Thymus (tissue), 11 donors: ENCODE data around the gene LCNL1. TPM values are rescaled to one million over a fixed set of nuclear protein-coding genes. Genes with fewer than 3 reads are reported as not detected.

Source experiments
- DNase-seq, 9 donors: peaks; one replicate each; pipeline ENCODE4 v3.0.0-alpha.2; 2013; ENCODE audit warnings: low spot score in 9 of 9, low read depth in 6 of 9, missing footprints in 1 of 9
- H3K27ac ChIP-seq, 2 donors: one replicate each; pipeline ENCODE4 v1.5.1; 2013; ENCODE audit warnings: control low read depth in 1 of 2, low read depth in 1 of 2, low read length in 1 of 2, mild to moderate bottlenecking in 1 of 2, moderate library complexity in 1 of 2
- H3K27me3 ChIP-seq, 2 donors: one replicate each; pipeline ENCODE4 v1.5.1; 2013; ENCODE audit warnings: low read length in 1 of 2; ENCODE audit not compliant: control insufficient read depth in 2 of 2, insufficient read depth in 1 of 2
- H3K36me3 ChIP-seq, 2 donors: one replicate each; pipeline ENCODE4 v1.5.1; 2013; ENCODE audit warnings: low read length in 1 of 2, mild to moderate bottlenecking in 1 of 2, moderate library complexity in 1 of 2; ENCODE audit not compliant: control insufficient read depth in 2 of 2, insufficient read depth in 2 of 2
- H3K4me1 ChIP-seq, 2 donors: one replicate each; pipeline ENCODE4 v1.5.1; 2013; ENCODE audit warnings: low read length in 2 of 2; ENCODE audit not compliant: control insufficient read depth in 2 of 2, insufficient read depth in 2 of 2
- H3K4me3 ChIP-seq, 2 donors: one replicate each; pipeline ENCODE4 v1.5.1; 2013; ENCODE audit warnings: low read length in 2 of 2, control low read depth in 1 of 2, mild to moderate bottlenecking in 1 of 2
- H3K9me3 ChIP-seq, 2 donors: one replicate each; pipeline ENCODE4 v1.5.1; 2013; ENCODE audit warnings: low read length in 1 of 2, mild to moderate bottlenecking in 1 of 2; ENCODE audit not compliant: control insufficient read depth in 2 of 2, insufficient read depth in 1 of 2
- WGBS: extraction: QIAGEN DNeasy Blood & Tissue Kit; methylation state at CpG from one replicate; pipeline ENCODE4 v1.1.7; 2013; 5-methylcytosine and 5-hydroxymethylcytosine counted together
- polyA plus RNA-seq: library from polyadenylated mRNA; stranded (reverse); fragments of 200-250 nt; gene quantifications from one replicate; pipeline ENCODE4 v1.2.3, GENCODE V29; 2013
- total RNA-seq: library from RNA; stranded (reverse); fragments of 120-200 nt; gene quantifications from one replicate; pipeline ENCODE4 v1.2.4, GENCODE V29; 2013
- donor health status: healthy.

Gene LCNL1
- total and polyA plus RNA-seq, 2 donors, result 0.19 to 5.0 TPM

DNA sequence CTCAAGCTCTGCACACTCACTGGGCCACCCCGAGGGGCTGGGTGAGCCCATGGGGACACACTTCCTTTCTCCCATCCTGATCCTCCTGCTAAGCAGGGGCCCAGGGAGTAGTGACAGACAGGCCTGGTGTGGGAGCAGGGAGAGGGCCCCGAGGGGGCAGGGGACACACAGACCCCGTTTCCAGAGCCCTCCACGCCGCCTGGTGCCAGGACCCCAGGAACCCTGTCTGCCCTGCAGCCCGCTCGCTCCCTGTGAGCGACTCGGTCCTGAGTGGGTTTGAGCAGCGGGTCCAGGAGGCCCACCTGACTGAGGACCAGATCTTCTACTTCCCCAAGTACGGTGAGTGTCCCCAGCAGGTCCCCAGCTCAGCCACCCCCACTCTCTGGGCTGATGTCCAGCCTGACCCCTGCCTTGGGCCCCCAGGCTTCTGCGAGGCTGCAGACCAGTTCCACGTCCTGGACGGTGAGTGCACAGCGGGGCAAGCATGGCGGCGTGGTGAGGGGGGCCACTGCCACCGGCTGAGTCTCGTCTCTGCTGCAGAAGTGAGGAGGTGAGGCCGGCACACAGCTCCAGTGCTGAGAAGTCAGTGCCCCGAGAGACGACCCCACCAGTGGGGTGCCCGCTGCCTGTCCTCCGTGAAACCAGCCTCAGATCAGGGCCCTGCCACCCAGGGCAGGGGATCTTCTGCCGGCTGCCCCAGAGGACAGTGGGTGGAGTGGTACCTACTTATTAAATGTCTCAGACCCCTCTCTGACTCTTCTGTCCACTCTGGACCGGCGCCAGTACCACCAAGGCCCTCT lies 36.4 kb upstream of the LCNL1 start:
- H3K4me1 ChIP-seq, result peaks cover 22 to 48% of the 10 kb centered on the region in 2 donors

DNA sequence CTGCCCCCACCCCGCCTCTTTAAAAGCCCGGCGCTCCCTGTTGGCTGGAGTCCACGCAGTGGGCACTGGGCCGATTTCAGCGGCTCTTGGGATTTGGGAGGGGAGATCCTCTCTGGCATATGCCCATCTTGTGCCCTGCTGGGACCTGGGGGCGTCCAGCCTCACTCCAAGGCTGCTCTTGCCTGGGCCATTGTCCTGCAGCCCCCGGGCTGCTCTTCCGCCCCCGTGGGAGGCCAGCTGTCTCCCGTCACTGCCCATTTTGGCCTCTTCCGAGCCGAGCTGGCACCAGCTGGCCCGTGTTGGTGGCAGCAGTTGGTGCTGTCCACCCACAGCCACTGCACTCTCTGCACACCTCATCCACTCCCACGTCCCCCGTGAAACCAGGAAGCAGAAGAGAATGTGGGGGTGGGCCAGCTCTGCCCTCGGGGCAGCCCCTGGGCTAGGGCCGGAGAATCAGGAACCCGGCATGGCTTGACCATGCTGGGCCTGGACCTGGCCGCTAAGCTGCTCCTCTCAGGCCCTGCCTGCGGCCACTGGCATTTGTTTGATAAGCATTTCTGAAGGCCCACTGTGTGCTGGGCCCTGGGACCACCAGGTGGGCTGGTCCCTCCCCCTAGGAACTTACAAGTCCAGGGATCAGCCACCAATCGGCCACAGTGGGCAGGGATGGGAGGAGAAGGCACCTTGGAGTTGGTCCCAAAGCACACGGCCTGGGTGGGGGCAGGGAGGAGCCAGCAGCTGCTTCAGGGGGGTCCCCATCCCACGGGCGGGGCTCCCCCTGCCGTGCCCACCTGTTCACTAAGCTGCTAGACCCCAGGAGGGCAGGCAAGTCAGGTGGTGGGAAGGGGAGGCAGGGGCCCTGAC lies 35.5 kb upstream of the LCNL1 start:
- peaks cover 0 to under 1% of the 10 kb centered on the region in 2 donors for H3K9me3 ChIP-seq
- no peak for DNase-seq
- H3K4me1 ChIP-seq, result peaks cover 22 to 56% of the 10 kb centered on the region in 2 donors
- no peaks in the 10 kb centered on the region for H3K27me3 ChIP-seq
- no peak overlapping the region for H3K4me3 ChIP-seq
- WGBS, result 89% methylated on average over 26 of the region's 26 CpGs
- H3K27ac ChIP-seq, result no peak overlapping the region
- peaks cover 7 to 12% of the 10 kb centered on the region in 2 donors for H3K36me3 ChIP-seq

More for the DNA sequence above, 36.4 kb upstream of the LCNL1 start:
- WGBS, result 92% methylated on average over 27 of the region's 27 CpGs
- Histone ChIP-seq H3K9me3 (peaks cover 0 to 1% of the 10 kb centered on the region in 2 donors), H3K27ac (no peak overlapping the region), H3K4me3 (no peak overlapping the region), H3K36me3 (peaks cover 15 to 20% of the 10 kb centered on the region in 2 donors), H3K27me3 (no peaks in the 10 kb centered on the region)
- no peak for DNase-seq

DNA sequence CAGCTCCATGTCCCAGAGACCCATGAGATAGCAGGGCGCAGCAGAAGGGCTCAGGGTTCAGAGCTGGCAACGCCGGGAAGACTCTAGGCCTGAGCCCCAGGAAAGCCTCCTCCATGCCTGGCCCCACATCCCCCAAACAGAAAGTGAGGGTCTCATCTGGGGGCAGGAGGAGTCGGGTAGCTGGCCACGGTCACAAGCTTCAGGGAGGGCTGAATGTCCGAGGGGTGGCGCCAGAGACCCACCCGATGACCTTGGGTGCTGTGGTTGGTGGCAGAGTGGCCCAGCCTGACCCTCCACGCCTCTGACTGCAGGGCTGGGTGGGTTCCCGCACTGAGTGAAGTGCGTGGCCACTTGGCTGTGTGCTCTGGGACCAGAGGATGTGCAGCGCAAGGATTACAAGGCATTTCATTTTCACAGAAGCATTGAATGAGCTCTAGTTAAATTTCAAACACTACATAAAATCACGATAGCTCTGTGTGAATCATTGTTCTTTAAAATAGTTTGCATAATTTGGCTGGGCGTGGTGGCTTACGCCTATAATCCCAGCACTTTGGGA lies 34.8 kb upstream of the LCNL1 start:
- Histone ChIP-seq H3K4me1 (peaks cover 18 to 52% of the 10 kb centered on the region in 2 donors), H3K9me3 (no peaks in the 10 kb centered on the region), H3K36me3 (peaks cover 0 to 4% of the 10 kb centered on the region in 2 donors), H3K4me3 (no peak overlapping the region), H3K27me3 (no peaks in the 10 kb centered on the region), H3K27ac (peak overlapping the region in 1 of 2 donors; percentile 3)
- no peak for DNase-seq
- WGBS, result 75% methylated on average over 15 of the region's 15 CpGs

DNA sequence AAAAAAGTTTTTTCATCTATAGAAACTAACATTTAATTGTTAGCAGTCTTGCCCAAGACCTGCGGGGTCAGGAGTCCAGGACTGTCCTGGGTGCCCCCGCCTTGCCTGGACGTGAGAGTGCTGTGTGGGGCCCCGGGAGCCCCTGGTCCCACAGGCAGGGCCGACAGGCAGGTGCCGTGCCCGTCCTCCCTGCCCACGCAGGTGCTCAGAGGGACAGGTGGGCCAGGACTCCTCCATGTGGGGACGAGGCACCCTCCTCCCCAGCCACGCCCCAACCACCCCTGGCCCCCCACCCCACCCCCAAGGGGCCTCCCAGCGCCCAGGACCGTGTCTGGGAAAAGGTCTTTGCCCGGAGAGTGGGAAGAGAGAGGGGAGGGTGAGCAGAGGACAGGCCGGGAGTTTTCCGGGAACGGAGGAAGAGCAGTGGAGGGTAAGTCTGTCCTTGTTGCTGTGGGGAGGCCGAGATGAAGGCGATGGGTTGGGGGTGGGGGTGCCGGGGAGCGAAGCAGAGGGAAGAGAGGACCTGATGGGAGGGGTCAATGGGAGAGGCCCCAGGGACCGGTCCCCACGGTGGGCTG lies 33.5 kb upstream of the LCNL1 start:
- peaks cover 11 to 46% of the 10 kb centered on the region in 2 donors for H3K4me1 ChIP-seq
- H3K27me3 ChIP-seq, result no peaks in the 10 kb centered on the region
- no peaks in the 10 kb centered on the region for H3K36me3 ChIP-seq
- peak overlapping the region; percentile 66 to 85 for H3K4me3 ChIP-seq
- WGBS, result 15% methylated on average over 21 of the region's 22 CpGs
- DNase-seq, result peak in 1 of 9 donors; percentile 11
- peak overlapping the region; percentile 67 to 77 for H3K27ac ChIP-seq
- no peaks in the 10 kb centered on the region for H3K9me3 ChIP-seq

DNA sequence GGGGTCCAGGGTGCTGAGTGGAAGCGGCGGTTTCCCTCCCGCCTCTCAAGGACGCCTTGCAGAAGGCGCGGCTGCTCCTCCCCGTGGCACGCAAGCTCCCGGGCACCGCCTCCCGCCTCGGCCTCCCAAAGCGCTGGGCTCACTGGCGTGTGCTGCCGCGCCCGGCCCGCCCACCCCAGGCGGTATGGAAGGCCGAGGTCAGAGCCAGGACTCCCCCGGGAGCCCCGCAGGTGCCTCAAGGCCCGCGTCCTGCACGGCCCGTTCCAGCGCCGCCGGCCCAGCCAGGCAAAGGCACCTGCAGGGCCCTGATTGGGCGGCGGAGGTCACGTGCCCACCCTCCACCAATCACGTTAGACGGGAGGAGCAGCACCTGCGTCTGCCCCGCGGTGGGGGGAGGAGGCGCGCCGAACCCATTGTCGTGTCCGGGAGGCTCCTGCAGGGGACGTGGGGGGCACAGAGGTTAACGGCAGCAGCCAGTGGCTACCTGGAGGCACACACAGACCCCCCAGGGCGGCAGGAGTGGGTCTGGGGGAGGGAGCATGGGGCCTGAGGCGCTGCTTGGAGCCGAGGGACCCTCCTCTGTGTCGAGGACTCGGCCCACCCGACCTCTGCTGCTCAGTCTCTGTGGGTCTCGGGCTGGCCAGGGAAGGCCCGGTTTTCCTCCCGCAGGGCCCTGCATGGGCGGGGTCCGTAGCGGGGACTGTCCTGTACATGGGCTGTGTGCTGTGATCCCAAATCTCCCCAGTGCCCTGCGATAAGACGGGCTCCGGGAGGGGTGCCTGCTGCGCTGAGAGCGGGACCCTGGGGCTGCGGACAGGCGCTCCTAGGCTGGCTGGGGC lies 32.8 kb upstream of the LCNL1 start:
- peak; percentile 85 to 98 (median 95) for DNase-seq
- 9% methylated on average over 63 of the region's 63 CpGs for WGBS
- peak overlapping the region; percentile 67 to 84 for H3K27ac ChIP-seq
- H3K36me3 ChIP-seq, result no peaks in the 10 kb centered on the region
- peak overlapping the region; percentile 66 to 85 for H3K4me3 ChIP-seq
- no peaks in the 10 kb centered on the region for H3K9me3 ChIP-seq
- no peaks in the 10 kb centered on the region for H3K27me3 ChIP-seq
- H3K4me1 ChIP-seq, result peaks cover 9 to 42% of the 10 kb centered on the region in 2 donors

DNA sequence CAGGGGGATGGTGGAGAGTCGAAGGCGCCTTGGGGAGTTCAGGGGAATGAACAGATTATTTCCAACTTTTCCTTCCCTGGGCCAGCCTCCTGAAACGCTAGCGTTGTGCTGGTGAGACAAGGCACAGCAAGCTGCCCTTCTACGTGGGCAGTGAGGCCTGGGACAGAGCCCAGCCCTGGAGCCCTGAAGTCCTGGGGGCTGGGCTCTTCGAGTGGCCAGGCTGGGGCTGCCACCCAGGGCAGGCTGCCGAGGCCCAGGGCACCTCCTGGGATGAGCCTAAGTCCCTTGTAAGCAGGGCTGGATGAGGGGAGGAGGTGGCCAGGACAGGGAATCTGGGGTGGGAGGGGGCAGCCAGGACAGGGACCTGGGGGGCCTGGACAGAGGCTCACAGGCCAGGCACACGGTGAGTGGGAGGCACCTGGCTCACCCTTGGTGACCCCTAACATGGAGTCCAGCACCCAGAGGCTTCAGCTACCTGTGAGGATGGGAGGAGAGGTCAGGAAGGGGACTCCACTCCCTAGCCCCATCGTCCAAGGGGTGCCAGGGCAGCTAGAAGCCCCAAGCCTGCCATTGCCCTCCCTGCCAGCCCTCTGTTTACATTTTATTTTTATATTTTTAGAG lies 32.0 kb upstream of the LCNL1 start:
- Histone ChIP-seq H3K4me3 (peak overlapping the region; percentile 66 to 85), H3K4me1 (peaks cover 7 to 38% of the 10 kb centered on the region in 2 donors), H3K36me3 (no peaks in the 10 kb centered on the region), H3K9me3 (no peaks in the 10 kb centered on the region), H3K27ac (peak overlapping the region; percentile 67 to 84), H3K27me3 (no peaks in the 10 kb centered on the region)
- DNase-seq, result no peak
- WGBS, result 85% methylated on average over 9 of the region's 9 CpGs

DNA sequence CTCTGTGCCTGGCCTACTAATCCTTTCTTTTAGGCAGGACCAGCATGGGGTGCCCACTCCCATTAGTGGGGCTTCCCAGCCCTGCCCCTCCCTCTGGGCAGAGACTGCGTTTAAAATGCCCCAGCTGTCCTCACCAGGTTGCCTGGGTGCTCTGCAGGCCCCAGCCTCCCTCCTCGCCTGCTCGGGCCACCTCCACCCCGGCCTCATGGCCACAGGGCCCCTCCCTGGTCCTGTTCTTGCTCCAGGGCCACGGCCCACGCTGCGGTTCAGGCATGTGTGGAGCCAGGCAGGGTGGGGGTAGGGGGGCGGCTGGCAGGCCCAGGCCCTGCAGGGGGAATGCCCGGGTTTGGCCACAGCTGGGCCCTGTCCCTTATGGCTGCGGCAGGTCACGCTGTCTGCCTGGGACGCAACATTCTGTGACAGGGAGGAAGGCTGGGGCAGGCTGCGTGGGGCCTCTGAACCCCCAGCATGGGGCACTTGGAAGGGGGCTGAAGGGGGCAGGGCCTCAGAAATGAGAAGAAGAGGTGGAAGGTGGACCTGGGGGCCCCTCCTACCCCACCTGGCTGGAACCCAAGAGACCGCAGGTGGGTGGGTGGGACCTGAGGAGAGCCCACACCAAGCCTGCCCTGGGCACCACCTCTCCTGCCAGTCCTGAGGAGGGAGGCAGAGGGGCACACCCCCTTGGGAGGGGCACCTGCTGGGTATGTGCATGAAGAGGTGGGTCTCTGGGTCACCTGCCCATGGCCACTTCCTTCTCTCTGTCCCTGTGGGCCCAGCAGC lies 31.1 kb upstream of the LCNL1 start, which contains the start of gene LCN12:
Gene LCN12, plus strand, starts transcription at position 733 of the 780 bp plus-strand sequence. CDS start 55 bp downstream, outside the sequence.
- 94% methylated on average over 14 of the region's 14 CpGs for WGBS
- Histone ChIP-seq H3K4me3 (no peak within 1 kb of the TSS), H3K36me3 (no peaks in the 10 kb centered on the region), H3K27ac (no peak within 1 kb of the TSS), H3K27me3 (no peaks in the 10 kb centered on the region), H3K9me3 (no peaks in the 10 kb centered on the region), H3K4me1 (peaks cover 7 to 38% of the 10 kb centered on the region in 2 donors)
- DNase-seq, result no peak
